Measurements from ENCODE around the gene NADK. TPM values are rescaled to one million over a fixed set of nuclear protein-coding genes. Genes with fewer than 3 reads are reported as not detected.

Gene NADK
- polyA plus RNA-seq, 1 donor (not counting 4 experiments of a cell fraction or from before 2014, with no cell fraction given), result 54.8 TPM

- Histone ChIP-seq H3K27ac (ENCODE audit: control insufficient read depth, insufficient read depth, low read length) (no peak overlapping the region), H3K9ac (ENCODE audit: control insufficient read depth, extremely low read depth, insufficient read depth, low read length) (peak overlapping the region; percentile 3), H3K27me3 (ENCODE audit: control insufficient read depth, extremely low read depth, insufficient read depth, low read length) (no peaks in the 10 kb centered on the region), H3K4me2 (ENCODE audit: control insufficient read depth, extremely low read depth, insufficient read depth, low read depth, low read length) (peak overlapping the region; percentile 50), H3K4me3 (ENCODE audit: control insufficient read depth in 2 of 3, extremely low read depth in 1 of 3, insufficient read depth in 2 of 3, low read depth in 1 of 3, low read length in 3 of 3) (no peak overlapping the region), H4K20me1 (ENCODE audit: control insufficient read depth, extremely low read depth, insufficient read depth, low read length) (no peaks in the 10 kb centered on the region), H3K79me2 (ENCODE audit: control insufficient read depth, insufficient read depth, low read length) (no peaks in the 10 kb centered on the region), H3K9me1 (ENCODE audit: control insufficient read depth, extremely low read depth, insufficient read depth, low read length) (no peaks in the 10 kb centered on the region), H3K9me3 (ENCODE audit: control insufficient read depth, low read depth, low read length) (no peaks in the 10 kb centered on the region), H3K4me1 (ENCODE audit: control insufficient read depth, extremely low read depth, insufficient read depth, low read length) (peaks cover 38% of the 10 kb centered on the region), H3K36me3 (ENCODE audit: control insufficient read depth in 2 of 2, extremely low read depth in 1 of 2, insufficient read depth in 2 of 2, low read length in 2 of 2) (peaks cover 19 to 20% of the 10 kb centered on the region in 2 experiments), H2AFZ (ENCODE audit: control insufficient read depth, low read length) (no peak overlapping the region)
- no peak for FAIRE-seq
- dilution Hi-C loops (cut with MboI; ENCODE audit: extremely low pct_ligation_motif_present, low sequenced_read_pairs), result no loop called here
- no peak for TF ChIP-seq EZH2 (IDR thresholded peaks at IDR 0.05; ENCODE audit: low read length)
- no peak for TF ChIP-seq CTCF (optimal IDR thresholded peaks at IDR 0.05 in 1 of 3, IDR thresholded peaks at IDR 0.05 in 1 of 3, conservative IDR thresholded peaks at IDR 0.05 in 1 of 3; ENCODE audit: extremely low read depth in 1 of 3, insufficient read depth in 2 of 3, low read length in 3 of 3)
- DNase-seq (ENCODE audit: low read depth, low spot score), result no peak
Observed at GRCh38 chr1:1783320-1783719, 5.0 kb upstream of the NADK start.

- no peaks in the 10 kb centered on the region for H3K9me3 ChIP-seq (ENCODE audit: control insufficient read depth, low read depth, low read length)
- no peaks in the 10 kb centered on the region for H3K27me3 ChIP-seq (ENCODE audit: control insufficient read depth, extremely low read depth, insufficient read depth, low read length)
- no peak for DNase-seq (ENCODE audit: low read depth, low spot score)
- peaks cover 5% of the 10 kb centered on the region for H3K79me2 ChIP-seq (ENCODE audit: control insufficient read depth, insufficient read depth, low read length)
- H4K20me1 ChIP-seq (ENCODE audit: control insufficient read depth, extremely low read depth, insufficient read depth, low read length), result no peaks in the 10 kb centered on the region
- no peak overlapping the region for H2AFZ ChIP-seq (ENCODE audit: control insufficient read depth, low read length)
- H3K4me2 ChIP-seq (ENCODE audit: control insufficient read depth, extremely low read depth, insufficient read depth, low read depth, low read length), result peak overlapping the region; percentile 50
- peak overlapping the region; percentile 3 for H3K9ac ChIP-seq (ENCODE audit: control insufficient read depth, extremely low read depth, insufficient read depth, low read length)
- dilution Hi-C loops (cut with MboI; ENCODE audit: extremely low pct_ligation_motif_present, low sequenced_read_pairs), result no loop called here
- no peaks in the 10 kb centered on the region for H3K9me1 ChIP-seq (ENCODE audit: control insufficient read depth, extremely low read depth, insufficient read depth, low read length)
- FAIRE-seq, result no peak
- peak overlapping the region in 1 of 3 experiments; percentile 40 for H3K4me3 ChIP-seq (ENCODE audit: control insufficient read depth in 2 of 3, extremely low read depth in 1 of 3, insufficient read depth in 2 of 3, low read depth in 1 of 3, low read length in 3 of 3)
- TF ChIP-seq CTCF (optimal IDR thresholded peaks at IDR 0.05 in 1 of 3, IDR thresholded peaks at IDR 0.05 in 1 of 3, conservative IDR thresholded peaks at IDR 0.05 in 1 of 3; ENCODE audit: extremely low read depth in 1 of 3, insufficient read depth in 2 of 3, low read length in 3 of 3) (no peak), EZH2 (IDR thresholded peaks at IDR 0.05; ENCODE audit: low read length) (no peak)
- peaks cover 14 to 15% of the 10 kb centered on the region in 2 experiments for H3K36me3 ChIP-seq (ENCODE audit: control insufficient read depth in 2 of 2, extremely low read depth in 1 of 2, insufficient read depth in 2 of 2, low read length in 2 of 2)
- H3K27ac ChIP-seq (ENCODE audit: control insufficient read depth, insufficient read depth, low read length), result no peak overlapping the region
- peaks cover 38% of the 10 kb centered on the region for H3K4me1 ChIP-seq (ENCODE audit: control insufficient read depth, extremely low read depth, insufficient read depth, low read length)
Observed at GRCh38 chr1:1782399-1783221, 4.3 kb upstream of the NADK start.
